GM12873 (cell line): ENCODE data around the gene FRYL.

Experiments used
- TF ChIP-seq, protein P1 (sequence below): IDR thresholded peaks from 2 replicates; pipeline ENCODE4 v1.5.1; 2012; ENCODE audit warnings: low read depth, mild to moderate bottlenecking, moderate library complexity, low read length, control low read depth; ENCODE audit not compliant: insufficient read depth; ENCODE audit errors: missing control alignments

Gene FRYL

DNA sequence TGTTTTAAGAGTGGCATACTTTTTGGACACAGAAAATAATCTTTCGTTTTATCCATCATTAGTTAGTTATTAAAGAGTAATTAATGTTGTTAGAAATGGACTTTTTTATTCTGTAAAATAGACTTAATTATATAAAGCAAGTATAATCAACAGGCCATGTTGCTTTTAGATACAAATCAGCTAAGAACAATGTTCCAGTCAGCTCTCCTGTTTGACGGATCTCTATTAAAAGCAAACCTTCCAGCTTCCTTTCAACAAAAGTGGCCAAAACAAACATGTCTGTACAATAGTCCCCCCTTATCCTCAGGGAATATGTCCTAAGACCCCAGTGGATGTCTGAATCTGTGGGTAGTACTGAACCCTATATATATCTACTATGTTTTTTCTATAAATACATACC, 301.8 kb downstream of the FRYL start:
- TF ChIP-seq, protein P1, sequence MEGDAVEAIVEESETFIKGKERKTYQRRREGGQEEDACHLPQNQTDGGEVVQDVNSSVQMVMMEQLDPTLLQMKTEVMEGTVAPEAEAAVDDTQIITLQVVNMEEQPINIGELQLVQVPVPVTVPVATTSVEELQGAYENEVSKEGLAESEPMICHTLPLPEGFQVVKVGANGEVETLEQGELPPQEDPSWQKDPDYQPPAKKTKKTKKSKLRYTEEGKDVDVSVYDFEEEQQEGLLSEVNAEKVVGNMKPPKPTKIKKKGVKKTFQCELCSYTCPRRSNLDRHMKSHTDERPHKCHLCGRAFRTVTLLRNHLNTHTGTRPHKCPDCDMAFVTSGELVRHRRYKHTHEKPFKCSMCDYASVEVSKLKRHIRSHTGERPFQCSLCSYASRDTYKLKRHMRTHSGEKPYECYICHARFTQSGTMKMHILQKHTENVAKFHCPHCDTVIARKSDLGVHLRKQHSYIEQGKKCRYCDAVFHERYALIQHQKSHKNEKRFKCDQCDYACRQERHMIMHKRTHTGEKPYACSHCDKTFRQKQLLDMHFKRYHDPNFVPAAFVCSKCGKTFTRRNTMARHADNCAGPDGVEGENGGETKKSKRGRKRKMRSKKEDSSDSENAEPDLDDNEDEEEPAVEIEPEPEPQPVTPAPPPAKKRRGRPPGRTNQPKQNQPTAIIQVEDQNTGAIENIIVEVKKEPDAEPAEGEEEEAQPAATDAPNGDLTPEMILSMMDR = no peak

DNA sequence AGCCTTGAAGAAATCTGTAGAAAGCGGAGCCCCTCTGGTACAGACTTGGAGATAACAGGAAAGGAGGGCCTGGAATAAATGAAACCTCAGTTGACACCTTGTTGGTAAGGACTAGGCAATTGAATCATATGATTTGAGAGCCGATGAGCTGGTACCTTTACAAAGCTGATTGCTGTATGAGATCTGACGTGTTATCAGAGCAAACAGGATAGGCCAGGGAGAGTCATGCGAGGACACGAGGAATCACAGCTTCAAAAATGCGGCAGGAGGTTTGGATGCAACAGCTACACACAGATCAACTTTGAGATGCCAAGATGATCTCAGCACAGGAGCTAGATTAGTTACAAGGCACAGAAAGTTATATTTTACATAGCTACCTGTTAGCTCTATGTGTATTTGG, 304.3 kb downstream of the FRYL start:
- TF ChIP-seq, protein P1 = no peak

DNA sequence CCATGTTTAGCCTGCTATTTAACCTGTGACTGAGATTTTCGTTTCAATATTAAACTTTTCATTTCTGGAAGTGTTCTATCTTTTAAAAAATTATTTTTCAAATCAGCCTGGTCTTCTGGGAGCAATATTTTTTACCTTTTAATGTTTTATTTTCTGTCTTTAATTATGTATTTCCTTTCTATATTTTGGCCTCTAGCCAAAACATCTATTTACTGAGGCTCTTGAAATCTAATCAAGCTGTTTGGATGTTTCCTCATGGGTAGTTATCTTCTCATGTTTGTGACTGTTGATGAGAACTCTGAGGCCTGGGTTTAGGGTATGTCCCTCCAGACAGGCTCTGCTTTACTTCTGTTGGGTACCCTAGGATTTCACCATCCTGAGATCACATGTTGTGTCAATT, 307.3 kb downstream of the FRYL start:
- TF ChIP-seq, protein P1 = no peak

DNA sequence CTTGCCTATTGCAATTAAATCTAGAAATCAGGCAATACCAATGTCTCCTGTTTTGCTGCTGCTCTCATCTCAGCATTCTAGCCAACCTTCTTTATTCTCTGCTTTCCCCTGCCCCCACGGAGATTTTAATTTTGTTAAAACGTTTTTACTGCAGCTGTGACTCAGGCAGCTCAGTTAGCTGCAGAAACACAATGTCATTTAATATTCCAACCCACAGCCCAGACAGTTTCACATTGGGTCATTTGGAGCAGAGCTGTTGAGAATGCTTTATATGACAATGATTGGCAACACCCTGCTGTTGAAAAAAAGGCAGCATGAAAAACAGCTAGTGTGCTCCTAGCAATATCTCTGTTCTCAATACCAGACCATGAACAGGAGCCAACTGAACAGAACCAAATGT, 309.5 kb downstream of the FRYL start:
- TF ChIP-seq, protein P1 = no peak

DNA sequence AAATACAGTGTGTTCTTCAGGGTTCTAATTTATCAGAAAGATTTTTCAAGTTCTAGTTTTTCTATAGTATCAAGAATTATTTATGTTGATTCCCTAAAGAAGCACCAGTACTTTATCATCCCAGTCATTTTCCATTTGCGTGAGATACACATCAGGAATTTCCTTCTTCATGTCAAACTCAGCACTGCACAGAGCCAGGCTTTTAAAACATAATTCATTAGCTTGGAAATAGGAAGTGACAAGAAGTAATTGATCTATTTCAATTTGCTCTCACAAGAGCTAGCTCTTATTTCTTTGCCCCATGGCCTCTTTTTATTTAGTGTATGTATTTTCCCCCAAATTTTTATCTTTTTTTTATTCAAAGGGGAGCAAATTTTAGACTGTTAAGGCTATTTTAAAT, 309.9 kb downstream of the FRYL start:
- TF ChIP-seq, protein P1 = no peak

DNA sequence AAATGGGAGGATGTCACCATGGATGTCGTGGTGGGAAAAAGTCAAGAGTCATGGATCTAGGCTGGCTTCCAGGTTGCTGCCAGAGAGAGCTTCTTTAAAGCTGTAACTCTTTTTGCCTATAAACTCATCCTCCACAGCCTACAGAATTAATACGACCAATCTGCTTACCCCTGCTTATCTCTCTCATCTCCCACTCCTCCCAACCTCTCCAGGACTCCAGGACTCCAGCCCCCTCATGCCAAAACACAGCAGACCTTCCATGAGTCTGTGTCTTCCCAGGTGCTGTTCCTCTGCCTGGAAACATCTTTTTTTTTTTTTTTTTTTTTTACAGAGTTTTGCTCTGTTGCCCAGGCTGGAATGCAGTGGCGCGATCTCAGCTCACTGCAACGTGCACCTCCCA, 312.2 kb downstream of the FRYL start:
- TF ChIP-seq, protein P1 = no peak

DNA sequence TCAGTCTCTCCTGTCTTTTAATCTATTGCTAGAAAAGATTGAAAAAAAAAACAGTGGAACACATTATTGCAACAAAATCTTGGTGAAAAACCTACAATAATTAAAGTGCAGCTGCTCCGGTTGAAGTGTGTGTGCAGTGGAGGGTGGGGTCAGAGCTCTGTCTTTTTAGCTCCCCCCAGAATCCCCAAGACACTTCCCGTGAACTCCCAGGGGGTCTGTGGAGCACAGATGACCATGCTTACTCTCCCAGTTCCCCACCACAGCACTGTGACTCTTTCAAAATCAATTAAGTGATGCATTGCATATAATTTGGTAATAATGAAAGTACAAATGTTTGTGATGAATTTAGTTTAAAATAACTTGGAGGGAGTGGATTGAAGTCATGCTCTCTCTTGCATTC, 312.6 kb downstream of the FRYL start:
- TF ChIP-seq, protein P1 = no peak
